ENCODE measurements around the gene ZNF155.

The ZNF155 gene

DNA sequence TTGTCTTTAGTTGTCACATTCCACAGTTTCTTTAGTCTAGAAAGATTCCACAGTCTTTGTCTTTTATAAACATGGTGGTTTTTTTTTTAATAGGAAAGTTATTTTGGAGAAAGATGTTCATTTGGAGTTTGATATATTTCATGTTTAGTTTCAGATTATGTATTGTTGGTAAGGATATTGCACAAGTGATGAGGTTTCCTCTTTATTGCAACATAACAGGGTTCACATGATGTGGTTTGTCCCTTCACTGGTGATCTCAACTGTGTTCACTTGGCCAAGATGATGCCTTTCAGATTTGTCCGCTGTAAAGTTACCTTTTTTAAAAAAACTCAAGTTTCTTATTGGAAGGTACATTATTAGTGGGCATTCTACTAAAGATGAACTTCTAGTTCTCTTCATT is 22.0 kb downstream of the ZNF155 start:
- no peak for FAIRE-seq

- no peak for FAIRE-seq
Measured at GRCh38 chr19:44007473-44007872, 23.5 kb downstream of the ZNF155 start.

DNA sequence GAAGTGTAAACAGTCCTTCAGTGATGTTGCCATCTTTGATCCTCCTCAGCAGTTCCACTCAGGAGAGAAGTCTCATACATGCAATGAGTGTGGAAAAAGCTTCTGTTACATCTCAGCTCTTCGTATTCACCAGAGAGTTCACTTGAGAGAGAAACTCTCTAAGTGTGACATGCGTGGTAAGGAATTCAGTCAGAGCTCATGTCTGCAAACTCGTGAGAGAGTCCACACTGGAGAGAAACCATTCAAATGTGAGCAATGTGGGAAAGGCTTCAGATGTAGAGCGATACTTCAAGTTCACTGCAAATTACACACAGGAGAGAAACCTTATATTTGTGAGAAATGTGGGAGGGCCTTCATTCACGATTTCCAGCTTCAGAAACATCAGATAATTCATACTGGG is 26.5 kb downstream of the ZNF155 start:
- no peak for FAIRE-seq

- FAIRE-seq: no peak
Measured at GRCh38 chr19:44019498-44019897, 35.5 kb downstream of the ZNF155 start.

- FAIRE-seq: no peak
Measured at GRCh38 chr19:44021221-44021620, 37.2 kb downstream of the ZNF155 start.

GRCh38 chr19:44024900-44025216 is 40.9 kb downstream of the ZNF155 start:
- no peak for FAIRE-seq

- no peak for FAIRE-seq
Measured at GRCh38 chr19:44025217-44025936, 41.4 kb downstream of the ZNF155 start, which contains the start of gene ZNF222. Gene ZNF222 (plus strand): TSS chr19:44025379. CDS start chr19:44025437, 58 bp downstream.

DNA sequence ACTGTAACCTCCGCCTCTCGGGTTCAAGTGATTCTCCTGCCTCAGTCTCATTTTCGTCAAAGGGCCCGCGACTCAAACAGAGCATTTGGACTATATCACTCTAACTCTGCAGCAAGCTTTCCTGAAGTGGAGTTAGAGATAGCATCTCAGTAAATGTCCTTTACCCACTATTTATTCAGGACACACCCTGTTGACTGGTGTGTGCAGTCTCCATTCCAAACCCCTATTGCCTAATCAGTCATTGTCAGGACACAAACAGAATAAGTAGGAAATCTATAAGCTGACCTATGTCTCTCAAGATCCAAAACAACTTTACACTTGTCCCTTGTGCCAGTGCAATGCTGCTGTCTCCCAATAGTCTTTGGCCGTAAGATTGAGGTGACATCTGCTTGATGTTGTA is 42.6 kb downstream of the ZNF155 start:
- no peak for FAIRE-seq

- FAIRE-seq: no peak
Measured at GRCh38 chr19:44032001-44032610, 48.1 kb downstream of the ZNF155 start.

DNA sequence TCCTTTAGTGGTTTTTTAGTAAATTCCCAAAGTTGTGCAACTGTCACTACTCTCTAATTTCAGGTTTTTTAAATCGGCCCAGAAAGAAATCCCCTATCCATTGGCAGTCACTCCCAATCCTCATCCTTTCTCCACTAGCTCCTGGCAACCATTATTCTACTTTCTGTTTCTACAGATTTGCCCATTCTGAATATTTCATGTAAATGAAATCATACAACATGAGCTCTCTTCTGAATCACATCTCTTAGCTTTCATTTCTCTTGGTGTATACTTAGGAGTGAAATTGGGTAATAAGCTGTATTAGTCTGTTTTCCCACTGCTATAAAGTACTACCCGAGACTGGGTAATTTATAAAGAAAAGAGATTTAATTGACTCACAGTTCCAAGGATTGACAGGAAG is 58.2 kb downstream of the ZNF155 start:
- FAIRE-seq: no peak

All from G401.6 (cell line).